ENCODE data around the gene DCDC1.

The DCDC1 gene

DNA sequence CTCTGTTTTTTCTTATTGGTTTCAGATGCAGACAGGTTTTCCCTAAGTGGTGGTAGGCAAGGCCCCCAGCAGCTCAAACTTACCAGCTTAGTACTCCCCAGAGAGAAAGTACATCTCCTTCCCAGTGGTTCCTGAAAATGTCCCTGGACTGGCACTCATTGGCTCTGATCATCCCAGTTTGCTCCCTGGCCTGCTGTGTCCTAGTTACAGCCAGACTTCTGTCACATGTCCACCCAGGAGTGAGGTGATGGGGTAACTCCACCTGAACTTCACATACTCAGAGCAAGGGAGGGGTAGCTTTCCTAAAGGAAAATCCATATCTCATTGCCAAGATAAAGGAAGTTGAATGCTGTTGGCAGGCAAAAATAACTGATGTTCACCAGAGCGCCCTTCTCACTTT is 546.4 kb downstream of the DCDC1 start:
- no peak for DNase-seq

DNA sequence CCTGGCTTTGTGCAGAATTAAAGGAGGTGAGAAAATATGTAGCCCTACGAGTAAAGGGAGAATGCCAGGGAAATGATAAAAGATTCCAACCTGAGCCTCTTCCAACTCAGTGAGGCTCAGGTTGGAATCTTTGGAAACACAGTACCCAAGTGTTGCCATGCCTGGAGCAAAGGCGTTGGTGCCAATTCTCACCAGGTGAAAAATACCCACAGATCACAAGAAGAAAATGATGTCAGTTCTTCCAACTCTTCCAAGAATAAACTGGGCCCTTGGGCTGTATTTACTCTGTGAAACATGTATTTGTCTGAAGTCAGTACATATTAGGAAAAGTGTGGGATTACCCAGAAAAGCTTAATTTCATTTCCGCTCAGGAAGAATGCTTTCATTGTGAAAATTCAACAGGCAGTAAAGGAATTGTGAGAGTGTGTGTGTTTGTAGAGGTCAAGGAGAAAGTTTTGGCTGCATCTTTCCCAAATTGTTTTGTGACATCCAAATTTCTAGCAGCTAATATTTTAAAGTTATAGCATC is 548.0 kb downstream of the DCDC1 start:
- no peak for DNase-seq

DNA sequence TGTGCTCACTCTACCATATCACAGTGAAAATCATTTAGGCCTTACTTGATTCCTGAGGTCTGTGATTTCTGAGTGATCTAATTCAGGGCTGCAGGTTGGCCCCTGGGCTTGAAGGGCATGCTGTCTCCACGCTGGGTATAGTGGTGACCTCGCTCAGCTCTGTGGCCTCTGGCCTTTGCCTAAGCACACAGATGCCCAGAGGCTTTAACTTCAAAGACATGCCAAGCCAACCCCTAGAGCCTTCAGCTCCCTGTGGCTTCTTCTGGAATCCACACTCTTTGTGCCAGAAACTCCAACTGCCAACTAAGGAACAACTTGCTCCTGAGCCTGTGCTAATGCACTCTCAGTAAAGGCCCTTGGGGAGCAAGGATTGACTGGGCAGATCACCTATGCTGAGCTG is 550.8 kb downstream of the DCDC1 start:
- no peak for DNase-seq

DNA sequence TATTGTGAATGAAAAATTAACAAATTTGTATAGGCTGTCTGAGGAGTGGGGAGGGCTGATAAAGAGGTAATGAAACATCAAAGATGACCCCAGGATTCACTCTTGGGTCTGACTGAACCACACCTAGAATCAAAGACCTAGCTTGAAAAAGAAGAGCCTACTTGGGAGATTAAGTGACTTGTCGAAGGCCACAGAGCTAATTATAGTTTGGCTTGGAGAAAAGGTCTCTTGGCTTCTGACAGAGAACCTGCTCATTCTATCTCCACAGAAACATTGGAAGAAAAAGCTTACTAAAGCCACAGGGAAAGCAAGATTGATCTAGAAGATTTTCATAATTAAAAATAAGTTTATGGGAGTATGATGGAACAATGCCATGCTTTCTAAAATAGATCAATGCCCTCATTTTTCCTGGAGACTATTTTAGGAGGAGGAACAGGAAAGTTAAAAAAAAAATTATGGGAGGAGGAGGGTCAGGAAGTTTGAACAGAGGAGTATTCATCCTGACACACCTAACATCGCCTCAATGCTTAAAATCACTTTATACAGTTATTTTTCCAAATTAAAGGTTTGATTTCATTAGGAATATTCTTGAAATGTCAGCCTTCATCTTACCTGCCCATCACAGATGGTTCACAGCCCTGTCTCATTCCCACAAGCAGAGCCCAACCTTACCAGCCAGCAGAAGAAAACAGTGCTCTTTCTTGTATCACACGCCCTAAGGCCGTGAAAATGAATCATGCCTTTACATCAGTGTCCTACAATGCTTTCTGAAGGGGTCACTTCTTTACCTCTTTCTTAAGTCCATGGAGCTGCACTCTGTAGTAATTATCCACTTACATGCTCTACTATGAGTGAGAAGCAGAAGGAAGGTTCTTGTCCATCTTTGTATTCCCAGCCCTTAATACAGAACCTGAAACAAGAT is 552.3 kb downstream of the DCDC1 start:
- no peak for DNase-seq

DNA sequence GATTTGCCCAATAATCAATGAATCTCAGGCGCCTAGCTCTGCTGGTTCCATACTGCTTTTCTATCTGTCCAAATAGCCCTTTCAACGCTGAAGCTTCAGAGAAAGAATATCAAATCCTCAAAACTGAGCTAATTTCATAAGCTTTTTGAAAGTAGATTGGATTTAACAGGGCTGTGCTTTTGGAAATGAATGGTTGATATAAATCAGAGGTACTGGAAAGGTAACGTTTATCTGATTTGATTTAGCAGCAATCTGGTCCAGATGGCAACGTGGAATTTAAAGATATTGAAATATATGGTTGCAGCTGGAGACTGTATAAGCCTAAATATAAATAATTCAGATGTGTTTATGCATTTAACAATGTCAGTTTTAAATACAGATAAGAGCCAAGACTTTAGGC is 553.9 kb downstream of the DCDC1 start:
- DNase-seq = no peak

DNA sequence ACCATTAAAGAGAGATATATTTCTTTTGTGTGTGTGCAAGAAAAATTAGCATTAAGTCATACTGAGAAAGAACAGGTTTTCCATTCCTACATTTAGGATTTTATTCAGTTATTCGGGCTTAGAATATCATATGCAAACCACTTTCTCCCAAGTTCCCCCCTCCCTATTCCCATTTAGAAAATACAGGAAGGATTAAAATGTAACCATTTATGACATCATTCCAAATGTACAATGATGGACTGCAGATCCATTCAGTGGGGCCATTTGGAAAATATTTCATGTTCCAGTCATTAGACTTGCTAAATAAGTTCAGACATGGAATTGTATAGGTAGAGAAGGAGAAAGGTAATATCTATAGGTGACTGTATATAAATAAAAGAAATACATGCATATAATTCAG is 554.8 kb downstream of the DCDC1 start:
- DNase-seq = no peak
